HG03025 (cell line): ENCODE measurements around the gene PTPRG.

Source experiments
- ATAC-seq: cut with Tn5 transposase; IDR thresholded peaks from one replicate; pipeline ENCODE4 v1.9.1; 2021; ENCODE audit warnings: mild to moderate bottlenecking, moderate library complexity; ENCODE audit not compliant: unreplicated experiment, low FRiP score

The PTPRG gene

DNA sequence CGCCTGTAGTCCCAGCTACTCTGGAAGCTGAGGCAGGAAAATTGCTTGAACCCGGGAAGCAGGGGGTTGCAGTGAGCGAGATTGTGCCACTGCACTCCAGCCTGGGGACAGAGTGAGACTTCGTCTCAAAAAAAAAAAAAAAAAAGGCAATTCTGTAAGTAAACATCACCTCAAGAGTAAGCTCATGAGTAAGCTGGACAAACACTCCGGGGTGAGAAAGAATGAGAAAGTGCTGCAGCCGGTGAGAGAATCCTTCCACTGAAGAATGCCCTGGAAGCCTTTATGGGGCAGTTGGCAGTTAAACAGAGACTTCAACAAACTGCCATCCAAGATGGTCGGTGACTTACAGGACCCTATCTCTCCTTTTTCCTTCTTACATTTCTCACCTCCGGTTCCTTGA lies 764.5 kb downstream of the PTPRG start:
- no peak for ATAC-seq

DNA sequence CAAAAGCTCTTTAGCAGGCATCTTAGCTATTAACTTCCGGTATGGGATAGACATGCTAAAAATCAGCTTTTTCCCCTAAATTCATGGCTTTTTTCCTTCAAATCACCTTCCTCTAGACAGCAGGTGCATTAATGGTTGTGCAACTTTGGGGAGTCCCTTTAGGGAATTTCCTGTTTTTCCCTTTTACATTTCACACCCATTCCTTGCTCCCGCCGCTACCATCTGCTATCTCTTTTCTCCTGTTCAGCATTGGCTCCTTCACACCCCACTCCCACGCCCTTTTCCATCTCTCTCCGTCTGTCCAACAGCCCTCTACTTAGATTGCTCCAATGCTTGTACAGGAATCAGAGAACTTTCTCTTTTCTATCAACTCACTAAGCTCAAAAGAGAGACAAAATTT lies 768.6 kb downstream of the PTPRG start:
- no peak for ATAC-seq

DNA sequence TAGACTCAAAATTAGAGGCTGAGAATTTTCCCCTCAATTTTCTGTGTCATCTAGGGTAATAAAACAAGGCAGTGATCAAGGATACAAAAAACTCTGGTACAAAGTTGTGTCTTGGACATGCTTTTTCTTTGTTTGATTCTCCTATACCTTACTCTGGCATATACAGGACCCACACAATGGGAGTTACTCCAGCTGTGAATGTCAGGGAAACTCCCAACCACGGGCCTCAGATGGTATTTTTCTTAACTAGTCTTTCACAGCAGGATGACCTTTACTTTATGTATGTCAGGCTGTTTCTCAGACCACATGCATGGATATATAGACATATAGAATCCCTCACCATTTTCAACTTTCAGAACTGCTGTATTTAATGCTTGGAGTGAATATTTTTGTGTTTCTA lies 770.6 kb downstream of the PTPRG start:
- no peak for ATAC-seq

DNA sequence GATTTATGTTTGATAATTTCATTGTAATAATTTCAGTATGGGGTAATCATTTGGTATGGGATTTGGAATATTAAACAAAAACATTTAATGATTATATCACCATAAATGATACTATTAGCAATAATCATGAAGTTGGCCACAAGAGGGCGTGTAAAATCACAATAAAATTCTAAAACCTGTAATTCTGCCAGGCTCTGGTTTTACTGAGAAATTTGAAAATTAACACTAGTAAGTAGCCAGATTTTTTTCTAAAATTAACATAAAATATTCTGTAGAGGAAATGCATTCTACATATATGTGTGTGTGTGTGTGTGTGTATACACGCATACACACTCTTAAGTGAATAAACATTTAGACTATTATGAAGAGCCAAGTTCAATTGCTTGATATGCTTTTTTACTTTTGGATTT lies 771.5 kb downstream of the PTPRG start:
- ATAC-seq, result no peak

DNA sequence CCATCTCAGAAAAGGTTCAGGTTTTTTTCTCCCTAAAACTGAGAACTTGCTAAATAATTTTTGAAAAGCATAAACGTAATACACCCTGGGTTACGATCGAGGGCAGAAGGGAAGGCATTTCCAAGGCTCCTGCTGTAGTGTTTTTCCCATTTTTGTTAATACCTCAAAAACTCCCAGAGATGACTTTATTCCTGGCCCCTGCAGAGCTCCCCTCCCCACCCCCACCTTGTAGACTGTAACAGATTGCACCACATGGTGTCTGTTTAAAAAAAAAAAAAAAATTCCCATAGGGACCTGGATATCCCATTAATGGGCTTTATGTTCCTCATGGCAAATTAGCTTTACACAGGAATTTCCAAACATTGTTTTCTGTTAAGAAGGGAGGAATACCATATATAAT lies 773.8 kb downstream of the PTPRG start:
- ATAC-seq, result no peak

DNA sequence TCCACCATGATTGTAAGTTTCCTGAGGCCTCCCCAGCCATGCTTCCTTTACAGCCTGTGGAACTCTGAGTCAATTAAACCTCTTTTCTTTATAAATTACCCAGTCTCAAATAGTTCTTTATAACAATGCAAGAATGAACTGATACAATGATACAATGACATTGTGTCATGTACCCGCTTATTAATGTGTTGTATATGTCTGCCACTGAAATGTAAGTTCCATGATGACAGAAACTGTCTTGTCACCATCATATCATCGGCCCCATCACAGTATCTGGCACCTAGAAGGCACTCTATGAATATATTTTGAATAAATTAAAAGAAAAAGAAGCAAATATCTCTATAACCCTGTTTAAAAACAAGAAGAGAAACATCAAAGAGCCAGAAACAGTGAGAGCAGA lies 782.4 kb downstream of the PTPRG start:
- no peak for ATAC-seq
